CD4-positive, alpha-beta memory T cell (primary cell): ENCODE results near the gene BLVRA. TPM values are rescaled to one million over a fixed set of nuclear protein-coding genes. Genes with fewer than 3 reads are reported as not detected.

Experiments
- CTCF ChIA-PET: fragments of 350-600 bp; sonication (Branson Sonifier 250); formaldehyde crosslinking; loops from one replicate; lab custom pipeline; 2021; ENCODE audit warnings: inconsistent platforms; ENCODE audit not compliant: partially characterized antibody; lab: Charles Lee
- POLR2A ChIA-PET: fragments of 350-600 bp; sonication (Branson Sonifier 250); formaldehyde crosslinking; loops from one replicate; lab custom pipeline; 2021; ENCODE audit not compliant: partially characterized antibody; lab: Charles Lee
- DNase-seq, 5 donors: peaks; one replicate each; pipeline versions ENCODE4 v3.0.0 to v3.0.0-alpha.2; 2020 to 2022; ENCODE audit warnings: mixed read lengths in 1 of 5
- H3K27ac ChIP-seq: one replicate; pipeline ENCODE4 v1.7.0; 2013; ENCODE audit warnings: low read depth, low read length
- H3K27me3 ChIP-seq: 2 replicates; pipeline ENCODE4 v1.7.0; 2013; ENCODE audit warnings: mild to moderate bottlenecking, low read length, moderate library complexity; ENCODE audit not compliant: insufficient read depth
- H3K36me3 ChIP-seq: 2 replicates; pipeline ENCODE4 v1.7.0; 2013; ENCODE audit warnings: mild to moderate bottlenecking, low read length, moderate library complexity; ENCODE audit not compliant: insufficient read depth
- H3K4me1 ChIP-seq: 2 replicates; pipeline ENCODE4 v1.7.0; 2013; ENCODE audit warnings: mild to moderate bottlenecking, low read length, moderate library complexity; ENCODE audit not compliant: insufficient read depth
- H3K4me3 ChIP-seq, 2 donors: one replicate each; pipeline ENCODE4 v1.7.0; 2013; ENCODE audit warnings: low read length in 2 of 2, mild to moderate bottlenecking in 1 of 2
- H3K9me3 ChIP-seq, 2 donors: one replicate each; pipeline ENCODE4 v1.7.0; 2013; ENCODE audit warnings: low read length in 2 of 2, control low read depth in 1 of 2; ENCODE audit not compliant: control insufficient read depth in 1 of 2
- H3K27ac Mint-ChIP-seq, 7 donors: one replicate each; pipeline ENCODE4 v1.8.0; 2020 to 2021; ENCODE audit warnings: mixed read lengths in 7 of 7, mild to moderate bottlenecking in 6 of 7, inconsistent platforms in 3 of 7, moderate library complexity in 3 of 7
- H3K27me3 Mint-ChIP-seq, 2 donors: one replicate each; pipeline ENCODE4 v1.8.0; 2020 to 2021; ENCODE audit warnings: mixed read lengths in 2 of 2
- H3K36me3 Mint-ChIP-seq, 2 donors: one replicate each; pipeline ENCODE4 v1.8.0; 2020 to 2021; ENCODE audit warnings: mixed read lengths in 2 of 2, inconsistent platforms in 1 of 2, mild to moderate bottlenecking in 1 of 2
- H3K4me1 Mint-ChIP-seq, 4 donors: one replicate each; pipeline ENCODE4 v1.8.0; 2020 to 2021; ENCODE audit warnings: mixed read lengths in 4 of 4, mild to moderate bottlenecking in 1 of 4
- H3K4me3 Mint-ChIP-seq, 8 donors: one replicate each; pipeline ENCODE4 v1.8.0; 2020 to 2021; ENCODE audit warnings: mixed read lengths in 8 of 8, mild to moderate bottlenecking in 7 of 8, moderate library complexity in 6 of 8, inconsistent platforms in 3 of 8
- H3K9me3 Mint-ChIP-seq, 8 donors: one replicate each; pipeline ENCODE4 v1.8.0; 2020 to 2021; ENCODE audit warnings: mixed read lengths in 8 of 8, mild to moderate bottlenecking in 5 of 8, inconsistent platforms in 3 of 8, moderate library complexity in 1 of 8
- intact Hi-C: fragments of 100-400 bp; cut with micrococcal nuclease; formaldehyde crosslinking; loops from one replicate; pipeline ENCODE4 v1.15.1; 2023
- polyA plus RNA-seq, 2 donors: library from polyadenylated mRNA; unstranded; fragments of 300-500 nt; fragmentation: Illumina TruSeq; gene quantifications; one replicate each; pipeline ENCODE4 v1.2.3, GENCODE V29; 2021
- total RNA-seq, 2 experiments: library from RNA; stranded (reverse); gene quantifications; one replicate each; pipeline ENCODE4 v1.2.3, GENCODE V29; 2021

BLVRA gene
- total and polyA plus RNA-seq, 4 experiments from 2014 or later, result 18.1 to 105 (median 45.7) TPM

DNA sequence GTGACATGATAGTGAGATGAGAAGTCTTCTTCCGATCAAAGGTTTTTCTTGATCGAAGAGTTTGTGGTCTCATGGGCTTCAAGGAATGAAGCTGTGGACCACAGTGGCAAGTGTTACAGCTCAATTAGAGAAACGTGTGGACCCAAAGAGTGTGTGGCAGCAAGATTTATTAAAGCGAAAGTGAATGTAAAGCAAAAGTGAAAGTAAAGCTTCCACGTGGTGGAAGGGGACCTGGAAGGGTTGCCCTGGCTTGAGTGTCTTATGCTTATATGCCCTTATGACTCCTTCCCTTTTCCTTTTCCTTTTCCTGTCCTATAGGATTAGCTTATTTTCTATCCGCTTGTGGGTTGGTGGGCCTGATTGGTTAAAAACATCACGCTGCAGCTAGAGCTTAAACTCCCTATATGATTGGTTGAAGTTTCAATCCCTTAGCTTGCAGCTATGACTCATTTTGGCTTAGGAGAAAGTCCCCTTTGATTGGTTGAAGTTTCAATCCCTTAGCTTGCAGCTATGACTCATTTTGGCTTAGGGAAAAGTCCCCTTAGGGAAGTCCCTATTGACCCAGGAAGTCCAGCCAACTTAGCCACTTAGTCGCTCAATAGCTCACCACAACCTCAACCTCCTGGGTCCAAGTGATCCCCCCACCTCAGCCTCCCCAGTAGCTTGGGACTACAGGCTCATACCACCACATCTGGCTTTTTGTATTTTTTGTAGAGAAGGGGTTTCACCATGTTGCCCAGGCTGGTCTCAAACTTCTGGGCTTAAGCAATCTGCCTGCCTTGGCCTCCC lies 76.2 kb downstream of the BLVRA start:
- Histone ChIP-seq H3K27me3 (no peaks in the 10 kb centered on the region), H3K4me1 (peaks cover 14% of the 10 kb centered on the region), H3K36me3 (no peaks in the 10 kb centered on the region), H3K4me3 (peak overlapping the region; percentile 45 to 58), H3K9me3 (no peaks in the 10 kb centered on the region), H3K27ac (peak overlapping the region; percentile 60)
- POLR2A ChIA-PET, result interaction anchor here (0.6 to 3.0 kb wide), 9 partner anchors 9 to 946 kb away, joined by 3 to 19 read pairs (median 5); partner anchors contain the start of genes BLVRA, COA1, MRPL32 and MRPS24
- peak; percentile 59 to 68 (median 64) for DNase-seq
- Mint-ChIP-seq H3K27ac (peak overlapping the region; percentile 85 to 99 (median 96)), H3K4me1 (peaks cover 16 to 25% (median 21%) of the 10 kb centered on the region in 4 donors), H3K27me3 (no peaks in the 10 kb centered on the region), H3K9me3 (peaks cover 0 to 9% (median 0%) of the 10 kb centered on the region in 8 donors), H3K4me3 (peak overlapping the region; percentile 89 to 98 (median 96)), H3K36me3 (no peaks in the 10 kb centered on the region)
- intact Hi-C loops, result loop anchor here (1.0 to 5.0 kb wide), 3 partner anchors 105 to 657 kb away; partner anchors contain the start of gene COA1
- CTCF ChIA-PET, result interaction anchor here (0.6 to 7.3 kb wide), 16 partner anchors 10 to 1894 kb away, joined by 3 to 69 read pairs (median 4); partner anchors contain the start of genes COA1, MRPL32, PSMA2 and STK17A

GRCh38 chr7:43838201-43838658 lies 79.8 kb downstream of the BLVRA start:
- CTCF ChIA-PET, result interaction anchor here (0.7 to 7.3 kb wide), 48 partner anchors 10 to 1900 kb away, joined by 3 to 71 read pairs (median 4); partner anchors contain the start of genes COA1, MRPL32, MRPS24 and PSMA2
- H3K36me3 ChIP-seq, result no peaks in the 10 kb centered on the region
- peak overlapping the region; percentile 45 for H3K27ac ChIP-seq
- H3K27me3 ChIP-seq, result no peaks in the 10 kb centered on the region
- intact Hi-C loops, result loop anchor here (2.0 to 5.0 kb wide), 4 partner anchors 117 to 905 kb away; partner anchors contain the start of genes MRPL32 and PSMA2
- DNase-seq, result no peak
- Mint-ChIP-seq H3K27ac (peak overlapping the region in 5 of 7 donors; percentile 31 to 89 (median 65)), H3K36me3 (no peaks in the 10 kb centered on the region), H3K27me3 (peaks cover 0 to 2% of the 10 kb centered on the region in 2 donors), H3K4me1 (peaks cover 18 to 25% (median 21%) of the 10 kb centered on the region in 4 donors), H3K9me3 (no peaks in the 10 kb centered on the region), H3K4me3 (peak overlapping the region in 3 of 8 donors; percentile 77 to 84 (median 77))
- peaks cover 14% of the 10 kb centered on the region for H3K4me1 ChIP-seq
- H3K9me3 ChIP-seq, result no peaks in the 10 kb centered on the region
- H3K4me3 ChIP-seq, result no peak overlapping the region
- POLR2A ChIA-PET, result interaction anchor here (1.6 to 3.0 kb wide), 2 partner anchors 31 to 255 kb away, joined by 8 to 19 read pairs; partner anchors contain the start of genes MRPS24 and STK17A

DNA sequence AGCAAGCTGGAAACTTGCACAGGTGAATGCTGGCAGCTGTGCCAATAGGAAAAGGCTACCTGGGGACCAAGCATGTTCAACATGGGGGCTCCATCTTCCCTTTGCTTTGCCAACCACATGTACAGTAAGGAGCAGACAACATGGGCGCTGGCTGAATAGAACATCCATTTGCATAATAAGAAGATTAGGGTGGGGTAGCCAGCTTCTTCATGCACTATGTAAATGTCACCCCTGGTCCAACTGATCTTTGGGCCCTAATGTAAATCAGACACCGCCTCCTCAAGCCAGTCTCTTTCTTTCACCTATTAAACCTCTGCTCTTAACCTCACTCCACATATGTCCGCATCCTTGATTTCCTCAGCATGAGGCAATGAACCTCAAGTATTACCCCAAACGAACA lies 84.8 kb downstream of the BLVRA start:
- H3K27ac ChIP-seq, result no peak overlapping the region
- Mint-ChIP-seq H3K4me3 (no peak overlapping the region), H3K4me1 (peaks cover 3 to 9% (median 5%) of the 10 kb centered on the region in 4 donors), H3K9me3 (no peaks in the 10 kb centered on the region), H3K27ac (no peak overlapping the region), H3K36me3 (no peaks in the 10 kb centered on the region), H3K27me3 (peaks cover 2 to 6% of the 10 kb centered on the region in 2 donors)
- H3K4me1 ChIP-seq, result peaks cover 4% of the 10 kb centered on the region
- ChIA-PET POLR2A (interaction anchor here (1.4 kb wide), 1 partner anchor 143 kb away, joined by 3 read pairs; no protein-coding TSS in a partner anchor), CTCF (interaction anchor here (0.8 to 2.1 kb wide), 3 partner anchors 261 to 1903 kb away, joined by 3 to 7 read pairs (median 4); partner anchors contain the start of gene STK17A)
- intact Hi-C loops, result no loop called here
- no peaks in the 10 kb centered on the region for H3K36me3 ChIP-seq
- no peak overlapping the region for H3K4me3 ChIP-seq
- no peaks in the 10 kb centered on the region for H3K9me3 ChIP-seq
- no peaks in the 10 kb centered on the region for H3K27me3 ChIP-seq
- DNase-seq, result no peak

DNA sequence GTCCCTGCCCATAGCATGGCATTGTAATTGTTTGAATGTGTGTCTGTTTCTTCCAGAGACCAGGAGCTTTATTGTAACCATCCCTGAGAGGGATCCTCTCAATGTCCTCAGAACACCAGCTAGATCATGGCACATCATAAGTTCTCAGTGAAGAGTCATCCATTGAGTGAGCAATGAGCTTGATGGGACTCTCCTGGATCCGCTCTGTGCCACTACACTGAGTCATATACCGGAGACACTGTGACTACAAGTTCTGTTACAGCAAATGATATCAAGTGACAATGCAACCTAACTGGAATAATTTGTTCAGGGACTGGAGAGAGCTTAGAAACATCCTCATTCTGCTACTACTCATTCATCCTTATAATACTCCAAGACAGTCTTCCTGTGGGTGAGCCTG lies 85.8 kb downstream of the BLVRA start:
- ChIA-PET CTCF (interaction anchor here (0.7 to 1.1 kb wide), 2 partner anchors 85 to 130 kb away, joined by 3 read pairs; no protein-coding TSS in a partner anchor), POLR2A (no interaction called here)
- no peak overlapping the region for H3K27ac Mint-ChIP-seq
- Histone ChIP-seq H3K4me1 (no peaks in the 10 kb centered on the region), H3K27ac (no peak overlapping the region), H3K27me3 (no peaks in the 10 kb centered on the region), H3K4me3 (no peak overlapping the region), H3K9me3 (no peaks in the 10 kb centered on the region), H3K36me3 (no peaks in the 10 kb centered on the region)
- no peaks in the 10 kb centered on the region for H3K9me3 Mint-ChIP-seq
- H3K4me1 Mint-ChIP-seq, result peaks cover 0 to 2% (median 0%) of the 10 kb centered on the region in 4 donors
- no peaks in the 10 kb centered on the region for H3K36me3 Mint-ChIP-seq
- peaks cover 2 to 6% of the 10 kb centered on the region in 2 donors for H3K27me3 Mint-ChIP-seq
- intact Hi-C loops, result no loop called here
- DNase-seq, result no peak
- no peak overlapping the region for H3K4me3 Mint-ChIP-seq

DNA sequence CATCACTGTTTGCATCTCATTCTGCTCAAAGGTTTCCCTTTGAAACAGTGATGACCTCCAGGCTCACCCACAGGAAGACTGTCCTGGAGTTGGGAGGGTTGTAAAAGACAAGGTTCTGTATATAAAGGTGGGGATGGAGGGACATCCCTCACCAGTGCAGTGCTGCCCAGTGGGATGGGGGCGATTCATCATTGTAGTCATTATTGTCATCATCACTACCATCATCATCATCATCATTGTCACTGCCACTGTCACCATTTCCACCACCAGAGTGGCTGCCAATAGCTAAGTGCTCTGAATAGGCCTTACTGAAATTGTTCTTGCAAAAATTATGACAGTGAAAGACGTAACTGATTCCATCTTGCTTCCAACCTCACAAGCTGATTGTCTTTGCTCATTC lies 86.2 kb downstream of the BLVRA start:
- Mint-ChIP-seq H3K27me3 (peaks cover 2 to 6% of the 10 kb centered on the region in 2 donors), H3K36me3 (no peaks in the 10 kb centered on the region), H3K4me3 (no peak overlapping the region), H3K4me1 (peaks cover 0 to 2% (median 0%) of the 10 kb centered on the region in 4 donors), H3K27ac (no peak overlapping the region), H3K9me3 (no peaks in the 10 kb centered on the region)
- Histone ChIP-seq H3K27me3 (no peaks in the 10 kb centered on the region), H3K36me3 (no peaks in the 10 kb centered on the region), H3K27ac (no peak overlapping the region), H3K4me3 (no peak overlapping the region), H3K9me3 (no peaks in the 10 kb centered on the region), H3K4me1 (no peaks in the 10 kb centered on the region)
- DNase-seq, result no peak
- intact Hi-C loops, result no loop called here
- ChIA-PET CTCF (interaction anchor here (1.1 kb wide), 1 partner anchor 130 kb away, joined by 3 read pairs; no protein-coding TSS in a partner anchor), POLR2A (no interaction called here)

GRCh38 chr7:43847496-43847895 lies 89.0 kb downstream of the BLVRA start:
- no peaks in the 10 kb centered on the region for H3K4me1 Mint-ChIP-seq
- no peak for DNase-seq
- CTCF ChIA-PET, result interaction anchor here (1.2 to 1.3 kb wide), 2 partner anchors 9 to 20 kb away, joined by 3 to 7 read pairs; no protein-coding TSS in a partner anchor
- H3K4me3 Mint-ChIP-seq, result no peak overlapping the region
- Histone ChIP-seq H3K9me3 (no peaks in the 10 kb centered on the region), H3K27ac (no peak overlapping the region), H3K27me3 (no peaks in the 10 kb centered on the region), H3K4me1 (no peaks in the 10 kb centered on the region), H3K4me3 (no peak overlapping the region), H3K36me3 (no peaks in the 10 kb centered on the region)
- no peaks in the 10 kb centered on the region for H3K36me3 Mint-ChIP-seq
- intact Hi-C loops, result no loop called here
- POLR2A ChIA-PET, result no interaction called here
- H3K9me3 Mint-ChIP-seq, result no peaks in the 10 kb centered on the region
- H3K27me3 Mint-ChIP-seq, result peaks cover 3 to 6% of the 10 kb centered on the region in 2 donors
- H3K27ac Mint-ChIP-seq, result no peak overlapping the region
